Retinal pigment epithelial cell (primary cell): ENCODE measurements around the gene JPH2.

Source experiments
- DNase-seq: peaks from one replicate; pipeline ENCODE4 v3.0.0-alpha.2; 2010; ENCODE audit warnings: low read depth
- H3K4me3 ChIP-seq: 2 replicates; pipeline ENCODE4 v1.5.1; 2011; ENCODE audit warnings: mild to moderate bottlenecking, low read length, control low read depth, moderate library complexity
- TF ChIP-seq, protein P1 (sequence below): conservative IDR thresholded peaks from 2 replicates; pipeline ENCODE4 v1.5.1; 2011; ENCODE audit warnings: low read depth, low read length, control low read depth, inconsistent platforms

Gene JPH2

DNA sequence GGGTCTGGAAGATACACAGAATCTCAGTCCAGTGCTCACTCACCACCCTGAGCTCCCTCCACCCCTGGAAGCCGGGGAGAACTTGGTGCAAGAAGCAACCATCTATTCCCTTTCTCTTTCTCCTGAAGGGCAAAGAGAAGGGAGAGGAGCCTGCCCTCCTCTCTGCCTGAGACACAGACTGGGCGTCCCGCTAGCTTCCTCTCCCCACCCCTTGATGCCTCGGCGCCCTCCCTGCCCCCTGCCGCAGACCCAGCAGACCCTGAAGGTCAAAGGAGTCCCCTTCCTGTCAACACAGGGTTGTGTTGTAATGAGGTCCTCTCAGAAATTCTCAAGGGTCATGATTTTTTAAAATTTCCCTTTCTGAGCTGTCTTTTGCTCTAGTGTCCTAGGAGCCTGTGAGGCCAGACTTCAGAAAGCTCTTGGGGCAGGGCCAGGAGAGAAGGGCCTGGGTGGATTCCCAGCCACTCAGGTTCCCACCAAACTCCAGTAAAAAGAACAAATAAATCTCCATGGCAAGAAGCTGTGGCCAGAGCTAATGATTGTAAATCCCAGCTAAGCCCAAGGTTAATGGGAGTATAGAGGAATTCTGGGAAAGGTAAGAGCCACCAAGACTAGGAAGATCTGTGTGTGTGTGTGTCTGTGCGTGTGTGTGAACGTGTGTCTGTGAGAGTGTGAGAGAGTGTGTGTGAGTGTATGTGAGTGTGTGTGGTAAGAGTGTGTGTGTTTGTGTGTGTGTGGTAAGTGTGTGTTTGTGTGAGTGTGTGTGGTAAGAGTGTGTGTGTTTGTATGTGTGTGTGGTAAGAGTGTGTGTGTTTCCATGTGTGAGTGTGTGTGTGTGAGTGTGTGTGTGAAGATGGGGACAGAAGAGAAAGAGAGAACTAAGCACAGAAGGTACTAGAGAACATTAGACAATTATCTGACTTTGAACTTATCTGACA is 1.1 kb upstream of the JPH2 start:
- H3K4me3 ChIP-seq = peak overlapping the region; percentile 55

GRCh38 chr20:44186674-44187053 is 324 bp downstream of the JPH2 start:
- peak overlapping the region; percentile 55 for H3K4me3 ChIP-seq
- no peak for DNase-seq
- TF ChIP-seq, protein P1, sequence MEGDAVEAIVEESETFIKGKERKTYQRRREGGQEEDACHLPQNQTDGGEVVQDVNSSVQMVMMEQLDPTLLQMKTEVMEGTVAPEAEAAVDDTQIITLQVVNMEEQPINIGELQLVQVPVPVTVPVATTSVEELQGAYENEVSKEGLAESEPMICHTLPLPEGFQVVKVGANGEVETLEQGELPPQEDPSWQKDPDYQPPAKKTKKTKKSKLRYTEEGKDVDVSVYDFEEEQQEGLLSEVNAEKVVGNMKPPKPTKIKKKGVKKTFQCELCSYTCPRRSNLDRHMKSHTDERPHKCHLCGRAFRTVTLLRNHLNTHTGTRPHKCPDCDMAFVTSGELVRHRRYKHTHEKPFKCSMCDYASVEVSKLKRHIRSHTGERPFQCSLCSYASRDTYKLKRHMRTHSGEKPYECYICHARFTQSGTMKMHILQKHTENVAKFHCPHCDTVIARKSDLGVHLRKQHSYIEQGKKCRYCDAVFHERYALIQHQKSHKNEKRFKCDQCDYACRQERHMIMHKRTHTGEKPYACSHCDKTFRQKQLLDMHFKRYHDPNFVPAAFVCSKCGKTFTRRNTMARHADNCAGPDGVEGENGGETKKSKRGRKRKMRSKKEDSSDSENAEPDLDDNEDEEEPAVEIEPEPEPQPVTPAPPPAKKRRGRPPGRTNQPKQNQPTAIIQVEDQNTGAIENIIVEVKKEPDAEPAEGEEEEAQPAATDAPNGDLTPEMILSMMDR = no peak

More for the DNA sequence above, 1.1 kb upstream of the JPH2 start:
- TF ChIP-seq, protein P1 = no peak
- DNase-seq = no peak

DNA sequence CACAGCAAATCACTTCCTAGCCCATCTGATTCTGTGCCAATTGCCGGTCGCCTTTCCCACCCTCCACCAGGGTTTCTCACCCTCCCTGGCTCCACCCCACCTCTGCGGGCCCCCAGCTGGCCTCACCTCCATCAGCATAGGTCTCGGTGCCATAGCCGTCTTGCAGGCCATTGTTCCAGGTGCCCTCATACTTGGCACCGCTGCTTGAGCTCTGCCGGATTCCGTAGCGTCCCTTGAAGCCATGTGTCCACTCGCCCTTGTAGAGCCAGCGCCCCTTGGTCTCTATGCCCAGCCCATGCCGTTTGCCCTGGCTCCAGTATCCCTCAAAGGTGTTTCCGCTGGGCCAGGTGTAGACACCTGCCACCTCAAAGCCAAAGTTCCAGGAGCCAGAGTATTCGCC is 787 bp downstream of the JPH2 start:
- no peak for DNase-seq
- H3K4me3 ChIP-seq = no peak overlapping the region
- TF ChIP-seq, protein P1 = no peak

DNA sequence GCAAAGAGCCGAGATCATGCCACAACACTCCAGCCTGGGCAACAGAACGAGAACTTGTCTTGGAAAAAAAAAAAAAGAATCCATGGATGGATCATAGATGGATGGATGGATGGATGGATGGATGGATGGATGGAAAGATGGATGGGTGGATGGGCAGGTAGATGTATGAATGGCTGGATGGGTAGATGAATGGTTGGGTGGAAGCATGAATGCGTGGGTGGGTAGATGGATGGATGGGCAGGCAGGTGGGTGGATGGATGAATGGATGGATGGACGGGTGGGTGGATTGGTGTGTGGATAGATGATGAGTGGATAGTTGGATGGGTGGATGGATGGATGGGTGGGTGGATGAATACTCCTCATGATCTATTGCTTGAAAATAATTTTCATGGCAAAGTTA is 1.4 kb downstream of the JPH2 start:
- no peak overlapping the region for H3K4me3 ChIP-seq
- TF ChIP-seq, protein P1 = no peak
- DNase-seq = no peak

- TF ChIP-seq, protein P1 = no peak
- H3K4me3 ChIP-seq = no peak overlapping the region
- no peak for DNase-seq
Measured at GRCh38 chr20:44183282-44183681, 3.7 kb downstream of the JPH2 start.

DNA sequence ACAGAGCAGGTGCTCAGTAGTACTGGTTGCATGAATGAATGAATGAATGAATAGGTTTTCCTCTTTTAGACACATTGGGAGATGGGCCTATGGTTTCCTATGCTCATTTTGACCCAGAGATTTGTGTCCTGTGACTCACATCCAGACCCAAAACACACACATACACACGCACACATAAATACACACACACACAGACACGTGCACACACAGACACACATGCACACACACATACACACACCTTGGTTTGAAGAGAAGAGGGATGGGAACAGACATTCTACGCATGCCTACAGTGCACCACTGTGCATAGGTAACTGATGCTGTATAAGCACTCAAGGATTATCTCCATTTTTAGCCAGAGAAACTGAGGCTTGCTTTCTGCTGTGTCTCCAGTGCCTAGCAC is 4.1 kb downstream of the JPH2 start:
- TF ChIP-seq, protein P1 = no peak
- no peak overlapping the region for H3K4me3 ChIP-seq
- DNase-seq = no peak
